CD14-positive monocyte (primary cell): Measurements from ENCODE around the gene SLC4A11. TPM values are rescaled to one million over a fixed set of nuclear protein-coding genes. Genes with fewer than 3 reads are reported as not detected.
A peak's percentile ranks its signal among the peaks of the same experiment; 100 is the strongest.

Source experiments
- DNase-seq, 3 donors: peaks; one replicate each; pipeline ENCODE4 v3.0.0-alpha.2; 2011 to 2022
- H2AFZ ChIP-seq: 2 replicates; pipeline ENCODE4 v1.6.0; 2012; ENCODE audit warnings: mild to moderate bottlenecking, low read depth, low read length, inconsistent platforms; ENCODE audit not compliant: insufficient read depth, poor library complexity, severe bottlenecking
- H3K27ac ChIP-seq, 2 donors: 1 replicate in 1 of 2; 2 replicates in 1 of 2; pipeline ENCODE4 v1.5.1; 2012 to 2013; ENCODE audit warnings: low read length in 2 of 2, control low read depth in 1 of 2, inconsistent platforms in 1 of 2, low read depth in 1 of 2, mild to moderate bottlenecking in 1 of 2
- H3K27me3 ChIP-seq, 2 donors: one replicate each; pipeline versions ENCODE4 v1.6.0 to v1.6.1; 2011 to 2013; ENCODE audit warnings: low read length in 2 of 2; ENCODE audit not compliant: control insufficient read depth in 2 of 2, insufficient read depth in 2 of 2
- H3K36me3 ChIP-seq, 2 donors: replicated peaks in 1 of 2; 1 replicate in 1 of 2; 2 replicates in 1 of 2; pipeline versions ENCODE4 v1.5.1 to v1.6.1; 2012 to 2013; ENCODE audit warnings: low read length in 2 of 2, control low read depth in 1 of 2, inconsistent platforms in 1 of 2, mild to moderate bottlenecking in 1 of 2; ENCODE audit not compliant: insufficient read depth in 2 of 2, control insufficient read depth in 1 of 2
- H3K4me1 ChIP-seq, 2 donors: 1 replicate in 1 of 2; 2 replicates in 1 of 2; pipeline versions ENCODE4 v1.5.1 to v1.6.1; 2012 to 2013; ENCODE audit warnings: low read length in 2 of 2, control low read depth in 1 of 2, inconsistent platforms in 1 of 2, mild to moderate bottlenecking in 1 of 2, moderate library complexity in 1 of 2; ENCODE audit not compliant: insufficient read depth in 2 of 2, control insufficient read depth in 1 of 2
- H3K4me2 ChIP-seq: replicated peaks from 2 replicates; pipeline ENCODE3; 2012; ENCODE audit warnings: low read length, moderate library complexity, mild to moderate bottlenecking; ENCODE audit not compliant: poor library complexity, severe bottlenecking; ENCODE audit errors: extremely low read depth
- H3K4me3 ChIP-seq, 3 experiments: fragments of 200-600 bp in 1 of 3; sonication (generic) in 1 of 3; replicated peaks in 1 of 3; 1 replicate in 2 of 3; 2 replicates in 1 of 3; pipeline ENCODE4 v1.5.1; 2011 to 2013; ENCODE audit warnings: low read length in 3 of 3, mild to moderate bottlenecking in 3 of 3, control low read depth in 2 of 3, low read depth in 2 of 3, inconsistent platforms in 1 of 3, moderate library complexity in 1 of 3
- H3K79me2 ChIP-seq: 2 replicates; pipeline ENCODE4 v1.6.0; 2012; ENCODE audit warnings: mild to moderate bottlenecking, control low read depth, inconsistent platforms, low read length, moderate library complexity; ENCODE audit not compliant: insufficient read depth
- H3K9ac ChIP-seq: 2 replicates; pipeline ENCODE4 v1.6.0; 2017; ENCODE audit warnings: low read length, mild to moderate bottlenecking; ENCODE audit not compliant: insufficient read depth, poor library complexity, severe bottlenecking
- H3K9me3 ChIP-seq, 2 donors: replicated peaks in 1 of 2; 1 replicate in 1 of 2; 2 replicates in 1 of 2; pipeline versions ENCODE4 v1.5.1 to v1.6.1; 2012 to 2013; ENCODE audit warnings: low read length in 2 of 2, control low read depth in 1 of 2; ENCODE audit not compliant: control insufficient read depth in 1 of 2, insufficient read depth in 1 of 2
- H4K20me1 ChIP-seq: 2 replicates; pipeline ENCODE4 v1.6.0; 2012; ENCODE audit warnings: mild to moderate bottlenecking, low read length, control low read depth, moderate library complexity; ENCODE audit not compliant: insufficient read depth
- H3K27ac Mint-ChIP-seq, 7 donors: one replicate each; pipeline ENCODE4 v1.8.0; 2020; ENCODE audit warnings: mild to moderate bottlenecking in 7 of 7, mixed read lengths in 7 of 7, moderate library complexity in 6 of 7, inconsistent platforms in 2 of 7
- H3K27me3 Mint-ChIP-seq, 3 donors: one replicate each; pipeline ENCODE4 v1.8.0; 2021 to 2022; ENCODE audit warnings: low read depth in 3 of 3, mild to moderate bottlenecking in 3 of 3, mixed read lengths in 3 of 3, moderate library complexity in 3 of 3, inconsistent platforms in 1 of 3
- H3K36me3 Mint-ChIP-seq, 2 donors: one replicate each; pipeline ENCODE4 v1.8.0; 2020; ENCODE audit warnings: mixed read lengths in 2 of 2, inconsistent platforms in 1 of 2, mild to moderate bottlenecking in 1 of 2
- H3K4me1 Mint-ChIP-seq: one replicate; pipeline ENCODE4 v1.8.0; 2020; ENCODE audit warnings: mild to moderate bottlenecking, mixed read lengths
- H3K4me3 Mint-ChIP-seq, 2 donors: one replicate each; pipeline ENCODE4 v1.8.0; 2020; ENCODE audit warnings: mild to moderate bottlenecking in 2 of 2, mixed read lengths in 2 of 2, moderate library complexity in 1 of 2
- H3K9me3 Mint-ChIP-seq, 7 donors: one replicate each; pipeline ENCODE4 v1.8.0; 2020 to 2022; ENCODE audit warnings: mixed read lengths in 7 of 7, mild to moderate bottlenecking in 6 of 7, moderate library complexity in 6 of 7, inconsistent platforms in 2 of 7
- WGBS: methylation state at CpG from one replicate; pipeline ENCODE4 v1.1.5; 2013; ENCODE audit warnings: missing lambda C conversion rate; ENCODE audit not compliant: insufficient coverage; 5-methylcytosine and 5-hydroxymethylcytosine counted together
- intact Hi-C, 2 donors: fragments of 100-400 bp; cut with micrococcal nuclease; formaldehyde crosslinking; loops; one replicate each; pipeline versions ENCODE4 v1.15.0 to v1.15.1; 2023
- polyA plus RNA-seq, 3 donors: library from polyadenylated mRNA; depleted of rRNA in 1 of 3; unstranded in 2 of 3; stranded (reverse) in 1 of 3; fragments of 300-500 nt in 2 of 3; fragments of >200 nt in 1 of 3; fragmentation: Illumina TruSeq in 2 of 3; gene quantifications; 1 replicate in 2 of 3; 2 replicates in 1 of 3; pipeline ENCODE4 v1.2.3, GENCODE V29; 2012 to 2021
- TF ChIP-seq, protein P1 (sequence below): fragments of 200-600 bp; IDR thresholded peaks from one replicate; pipeline ENCODE4 v1.8.0; 2022; ENCODE audit warnings: antibody characterized with exemption, mild to moderate bottlenecking

Gene SLC4A11
- polyA plus RNA-seq, 3 donors: 0.11 to 0.33 TPM; not detected in 1

DNA sequence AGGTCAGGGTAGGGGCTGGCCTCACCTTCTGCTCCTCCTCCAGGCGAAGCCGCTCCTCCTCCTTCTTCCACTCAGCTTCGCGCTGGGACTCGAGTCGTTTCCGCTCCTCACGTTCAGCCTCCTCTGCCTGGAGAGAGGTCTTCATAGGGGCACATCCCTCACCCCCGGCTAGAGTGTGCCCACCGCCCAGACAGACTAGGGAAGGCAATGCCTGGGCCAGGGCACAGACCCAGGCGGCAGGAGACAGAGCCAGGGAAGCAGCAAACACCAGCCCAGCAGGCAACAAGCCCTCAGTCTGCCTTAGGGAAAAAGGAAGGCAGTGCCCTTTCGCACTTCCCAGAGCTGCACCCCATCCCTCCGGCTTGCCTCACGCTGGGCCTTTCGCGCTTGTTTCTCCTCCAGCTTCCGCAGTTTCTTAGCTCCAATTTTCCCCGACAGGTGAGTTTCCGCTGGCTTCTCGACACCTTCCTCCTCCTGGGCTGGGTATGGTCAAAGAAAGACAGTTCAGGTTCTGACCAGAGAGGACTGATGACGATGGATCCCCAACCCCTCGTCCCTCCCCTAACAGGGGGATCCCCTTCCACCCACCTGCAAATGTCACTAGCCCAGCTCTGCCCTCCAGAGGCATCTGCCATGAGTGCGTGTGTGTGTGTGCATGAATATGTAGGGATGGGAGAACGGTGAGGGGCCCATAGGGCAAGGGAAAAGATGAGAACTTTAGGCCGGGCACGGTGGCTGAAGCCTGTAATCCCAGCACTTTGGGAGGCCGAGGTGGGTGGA lies 38.8 kb downstream of the SLC4A11 start:
- TF ChIP-seq, protein P1, sequence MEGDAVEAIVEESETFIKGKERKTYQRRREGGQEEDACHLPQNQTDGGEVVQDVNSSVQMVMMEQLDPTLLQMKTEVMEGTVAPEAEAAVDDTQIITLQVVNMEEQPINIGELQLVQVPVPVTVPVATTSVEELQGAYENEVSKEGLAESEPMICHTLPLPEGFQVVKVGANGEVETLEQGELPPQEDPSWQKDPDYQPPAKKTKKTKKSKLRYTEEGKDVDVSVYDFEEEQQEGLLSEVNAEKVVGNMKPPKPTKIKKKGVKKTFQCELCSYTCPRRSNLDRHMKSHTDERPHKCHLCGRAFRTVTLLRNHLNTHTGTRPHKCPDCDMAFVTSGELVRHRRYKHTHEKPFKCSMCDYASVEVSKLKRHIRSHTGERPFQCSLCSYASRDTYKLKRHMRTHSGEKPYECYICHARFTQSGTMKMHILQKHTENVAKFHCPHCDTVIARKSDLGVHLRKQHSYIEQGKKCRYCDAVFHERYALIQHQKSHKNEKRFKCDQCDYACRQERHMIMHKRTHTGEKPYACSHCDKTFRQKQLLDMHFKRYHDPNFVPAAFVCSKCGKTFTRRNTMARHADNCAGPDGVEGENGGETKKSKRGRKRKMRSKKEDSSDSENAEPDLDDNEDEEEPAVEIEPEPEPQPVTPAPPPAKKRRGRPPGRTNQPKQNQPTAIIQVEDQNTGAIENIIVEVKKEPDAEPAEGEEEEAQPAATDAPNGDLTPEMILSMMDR: no peak
- Histone ChIP-seq H4K20me1 (no peaks in the 10 kb centered on the region), H3K27me3 (no peaks in the 10 kb centered on the region), H3K4me1 (peaks cover 13 to 14% of the 10 kb centered on the region in 2 donors), H3K36me3 (peaks cover 41 to 59% of the 10 kb centered on the region in 2 donors), H3K9me3 (no peaks in the 10 kb centered on the region), H3K27ac (no peak overlapping the region), H3K4me3 (no peak overlapping the region), H3K4me2 (no peak overlapping the region), H2AFZ (no peak overlapping the region), H3K9ac (no peak overlapping the region), H3K79me2 (peaks cover 24% of the 10 kb centered on the region)
- Mint-ChIP-seq H3K9me3 (no peaks in the 10 kb centered on the region), H3K36me3 (peaks cover 52 to 78% of the 10 kb centered on the region in 2 donors), H3K4me1 (peaks cover 14% of the 10 kb centered on the region), H3K4me3 (no peak overlapping the region), H3K27me3 (no peaks in the 10 kb centered on the region), H3K27ac (peak overlapping the region in 1 of 7 donors; percentile 31)
- WGBS: 98% methylated on average over 19 of the region's 27 CpGs
- DNase-seq: no peak
- intact Hi-C loops: loop anchor here in 1 of 2 donors (5.0 kb wide), 1 partner anchor 153 kb away; the partner anchor contains the start of gene MRPS26

DNA sequence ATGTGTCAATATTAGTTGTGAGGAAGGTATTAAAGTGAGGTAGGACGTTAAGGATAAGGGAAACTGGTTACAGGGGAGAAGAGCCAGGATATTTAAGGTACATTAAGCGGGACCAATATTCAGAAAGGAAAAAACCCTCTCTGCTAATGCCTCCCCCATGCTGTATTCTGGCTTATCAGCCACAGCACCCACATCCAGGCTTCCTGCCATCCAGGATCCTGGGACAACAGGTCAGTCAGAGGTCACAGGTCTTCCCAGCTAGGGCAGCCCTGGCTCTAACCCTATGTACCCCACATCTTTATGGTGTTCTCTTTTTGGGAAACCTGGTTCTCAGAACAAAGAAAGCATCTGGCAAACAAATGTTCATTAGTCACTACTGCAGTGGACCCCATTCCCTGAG lies 39.8 kb downstream of the SLC4A11 start:
- Histone ChIP-seq H3K9me3 (no peaks in the 10 kb centered on the region), H4K20me1 (no peaks in the 10 kb centered on the region), H3K9ac (no peak overlapping the region), H3K27me3 (no peaks in the 10 kb centered on the region), H3K4me3 (no peak overlapping the region), H3K27ac (no peak overlapping the region), H2AFZ (no peak overlapping the region), H3K4me2 (no peak overlapping the region), H3K4me1 (peaks cover 11 to 13% of the 10 kb centered on the region in 2 donors), H3K79me2 (peaks cover 21% of the 10 kb centered on the region), H3K36me3 (peaks cover 51 to 69% of the 10 kb centered on the region in 2 donors)
- no peak overlapping the region for H3K27ac Mint-ChIP-seq
- intact Hi-C loops: no loop called here
- TF ChIP-seq, protein P1: no peak
- peaks cover 60 to 88% of the 10 kb centered on the region in 2 donors for H3K36me3 Mint-ChIP-seq
- peak overlapping the region in 1 of 2 donors; percentile 41 for H3K4me3 Mint-ChIP-seq
- no peaks in the 10 kb centered on the region for H3K27me3 Mint-ChIP-seq
- DNase-seq: no peak
- WGBS: no CpG with 5 or more reads among the region's 2 CpGs
- peaks cover 14% of the 10 kb centered on the region for H3K4me1 Mint-ChIP-seq
- no peaks in the 10 kb centered on the region for H3K9me3 Mint-ChIP-seq
